OCI-LY3 (cell line): ENCODE results near the gene ZNF655.

Experiments
- CTCF ChIP-seq: fragments of 200-600, 300-600 bp; sonication (generic); IDR thresholded peaks from 2 replicates; pipeline ENCODE4 v1.5.1; 2014; ENCODE audit warnings: antibody characterized with exemption, low read length, low read depth
- EZH2phosphoT487 ChIP-seq: fragments of 200-600 bp; shearing (Covaris generic); IDR thresholded peaks from 2 replicates; pipeline ENCODE4 v1.6.1; 2018; ENCODE audit warnings: antibody characterized with exemption, mixed run types, low read depth

DNA sequence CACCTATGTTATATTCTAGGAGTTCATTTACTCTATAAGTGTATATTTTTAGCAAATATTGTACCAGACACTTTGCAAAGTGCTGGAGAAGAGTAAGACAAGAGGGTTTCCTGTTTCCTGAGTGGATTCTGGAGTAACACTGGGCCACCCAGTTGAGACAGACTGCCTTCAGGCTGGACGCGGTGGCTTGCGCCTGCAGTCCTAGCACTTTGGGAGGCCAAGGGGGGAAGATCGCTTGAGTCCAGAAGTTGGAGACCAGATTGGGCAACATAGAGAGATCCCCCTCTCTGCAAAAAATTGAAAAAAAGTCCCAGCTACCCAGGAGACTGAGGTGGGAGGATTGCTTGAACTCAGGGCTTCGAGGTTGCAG is 57.5 kb downstream of the ZNF655 start:
- TF ChIP-seq CTCF, result no peak
- TF ChIP-seq EZH2phosphoT487, result no peak
